HG02588 (cell line): ENCODE results near the gene IDH1.
"Not testable (repeated sequence)": the region's sequence is repeated elsewhere in the genome, so short reads cannot be mapped to it uniquely, and the experiment has no call there.

Experiments
- ATAC-seq: cut with Tn5 transposase; IDR thresholded peaks from one replicate; pipeline ENCODE4 v1.9.1; 2021; ENCODE audit warnings: mild to moderate bottlenecking, moderate library complexity; ENCODE audit not compliant: unreplicated experiment

The IDH1 gene

GRCh38 chr2:208254871-208255556, at the start of gene IDH1:
Gene IDH1 (minus strand): TSS chr2:208255071. CDS start chr2:208251551, 3,520 bp downstream.
- ATAC-seq = peak; percentile 74

- no peak for ATAC-seq
Observed at GRCh38 chr2:208304157-208304556, 49.3 kb upstream of the IDH1 start.

- no peak for ATAC-seq
Observed at GRCh38 chr2:208300847-208301618, 46.2 kb upstream of the IDH1 start.

GRCh38 chr2:208297961-208298360, 43.1 kb upstream of the IDH1 start:
- ATAC-seq = no peak

- no peak for ATAC-seq
Observed at GRCh38 chr2:208296610-208297009, 41.7 kb upstream of the IDH1 start.

- no peak for ATAC-seq
Observed at GRCh38 chr2:208295834-208296233, 41.0 kb upstream of the IDH1 start.

GRCh38 chr2:208294482-208295024, 39.7 kb upstream of the IDH1 start:
- ATAC-seq = peak; percentile 72

GRCh38 chr2:208285853-208286252, 31.0 kb upstream of the IDH1 start:
- ATAC-seq = no peak

GRCh38 chr2:208280933-208281332, 26.1 kb upstream of the IDH1 start:
- peak; percentile 77 for ATAC-seq

GRCh38 chr2:208280234-208280633, 25.4 kb upstream of the IDH1 start:
- no peak for ATAC-seq

- no peak for ATAC-seq
Observed at GRCh38 chr2:208279236-208279635, 24.4 kb upstream of the IDH1 start.

GRCh38 chr2:208278549-208278948, 23.7 kb upstream of the IDH1 start:
- no peak for ATAC-seq

- ATAC-seq = no peak
Observed at GRCh38 chr2:208274748-208275147, 19.9 kb upstream of the IDH1 start.

- no peak for ATAC-seq
Observed at GRCh38 chr2:208269091-208269490, 14.2 kb upstream of the IDH1 start.

- ATAC-seq = no peak
Observed at GRCh38 chr2:208268156-208268952, 13.5 kb upstream of the IDH1 start.

GRCh38 chr2:208267526-208267925, 12.7 kb upstream of the IDH1 start:
- not testable (repeated sequence) for ATAC-seq

- ATAC-seq = no peak
Observed at GRCh38 chr2:208266936-208267335, 12.1 kb upstream of the IDH1 start.

- peak; percentile 3 for ATAC-seq
Observed at GRCh38 chr2:208266553-208266893, 11.7 kb upstream of the IDH1 start.

- ATAC-seq = peak; percentile 79
Observed at GRCh38 chr2:208265801-208266552, 11.1 kb upstream of the IDH1 start, which contains the start of gene PIKFYVE. Gene PIKFYVE (plus strand): TSS chr2:208266255. CDS start chr2:208271520, 5,265 bp downstream.

- ATAC-seq = peak; percentile 39
Observed at GRCh38 chr2:208265371-208265800, 10.5 kb upstream of the IDH1 start.
